ENCODE measurements around the gene GALNT10. TPM values are rescaled to one million over a fixed set of nuclear protein-coding genes. Genes with fewer than 3 reads are reported as not detected.

Gene GALNT10
- total and polyA plus RNA-seq, 2 of the 4 experiments (the other 2 are of a cell fraction), result 46.2 to 67.0 TPM

- ChIA-PET POLR2A (ENCODE audit: unreplicated experiment) (no interaction called here), CTCF (no interaction called here)
- in situ Hi-C loops (cut with MboI; ENCODE audit: low sequenced_read_pairs), result no loop called here
- no peak overlapping the region for H4K5ac ChIP-seq (ENCODE audit: low read depth, low read length)
- H3K4me2 ChIP-seq (ENCODE audit: low read depth, low read length), result no peak overlapping the region
- dilution Hi-C loops (cut with HindIII; ENCODE audit: low sequenced_read_pairs, unreplicated experiment), result no loop called here
- no peaks in the 10 kb centered on the region for H3K4me1 ChIP-seq (ENCODE audit: control insufficient read depth, insufficient read depth, low read length)
- no CpG with 5 or more reads among the region's 4 CpGs for WGBS, 2 experiments (ENCODE audit: extremely low coverage in 2 of 2, insufficient read length in 1 of 2)
- H2BK15ac ChIP-seq (ENCODE audit: low read depth, low read length), result no peak overlapping the region
- no peak overlapping the region for H2AK9ac ChIP-seq (replicated peaks; ENCODE audit: low read depth, low read length, poor library complexity)
- no peak overlapping the region for H3K56ac ChIP-seq (ENCODE audit: extremely low read depth, insufficient read depth, low read length)
- H2BK120ac ChIP-seq (ENCODE audit: low read depth, low read length), result no peak overlapping the region
- no peaks in the 10 kb centered on the region; the same call in 1 of the 2 replicates for H3K9me1 ChIP-seq (ENCODE audit: insufficient read depth, low read length)
- no peak overlapping the region for H3K4me3 ChIP-seq (ENCODE audit: insufficient read depth, low read depth, low read length)
- no peaks in the 10 kb centered on the region for H4K20me1 ChIP-seq (ENCODE audit: insufficient read depth, low read length)
- no peak overlapping the region for H3K27ac ChIP-seq (ENCODE audit: insufficient read depth, low read length)
- H2AFZ ChIP-seq (replicated peaks; ENCODE audit: low read length, poor library complexity), result no peak overlapping the region
- no peak overlapping the region for H4K91ac ChIP-seq (ENCODE audit: insufficient read depth, low read depth, low read length)
- intact Hi-C loops (cut with micrococcal nuclease), result no loop called here
- H3K9me3 ChIP-seq (ENCODE audit: control insufficient read depth, insufficient read depth, low read length), result no peaks in the 10 kb centered on the region
- no TSS peak for BruUV-seq (replicated peaks)
- H3K27me3 ChIP-seq (ENCODE audit: control insufficient read depth, insufficient read depth, low read length), result no peaks in the 10 kb centered on the region
- no peak overlapping the region for H3K9ac ChIP-seq (ENCODE audit: low read depth, low read length)
- peaks cover 13 to 14% of the 10 kb centered on the region in 2 experiments; a peak in 3 of 4 replicates for H3K79me1 ChIP-seq (ENCODE audit: low read depth in 1 of 2, low read length in 2 of 2)
- no peak overlapping the region for H4K8ac ChIP-seq (ENCODE audit: low read depth in 2 of 2, low read length in 2 of 2)
- H3K36me3 ChIP-seq (ENCODE audit: control insufficient read depth, insufficient read depth, low read length), result peaks cover 4% of the 10 kb centered on the region; the same call in 1 of the 2 replicates
- H3K18ac ChIP-seq (ENCODE audit: low read depth, low read length), result no peak overlapping the region
- H2BK5ac ChIP-seq (ENCODE audit: low read depth, low read length, poor library complexity, severe bottlenecking), result no peak overlapping the region
- no peak overlapping the region for H3K23ac ChIP-seq (ENCODE audit: low read depth, low read length)
- DNase-seq, result no peak
- no peak for TF ChIP-seq RCOR1 (IDR thresholded peaks at IDR 0.05; ENCODE audit: insufficient replicate concordance, low read length)
- TF ChIP-seq ELK1 (IDR thresholded peaks at IDR 0.05; ENCODE audit: borderline replicate concordance, low read depth, low read length), result no peak
- TF ChIP-seq SMC3 (IDR thresholded peaks at IDR 0.05; ENCODE audit: low read depth, low read length), result no peak
- TF ChIP-seq MAFK (IDR thresholded peaks at IDR 0.05; ENCODE audit: low read depth, low read length), result no peak
- TF ChIP-seq RAD21 (IDR thresholded peaks at IDR 0.05; ENCODE audit: low read length), result no peak
- no peak for TF ChIP-seq CEBPB (IDR thresholded peaks at IDR 0.05; ENCODE audit: low read depth, low read length)
- TF ChIP-seq CTCF (conservative IDR thresholded peaks at IDR 0.05; ENCODE audit: low read depth, low read length), result no peak
- no peak for TF ChIP-seq FOS (IDR thresholded peaks at IDR 0.05; ENCODE audit: low read depth, low read length)
- no peak for TF ChIP-seq POLR2A (IDR thresholded peaks at IDR 0.05; ENCODE audit: low read depth, low read length)
- no peak for TF ChIP-seq MXI1 (IDR thresholded peaks at IDR 0.05; ENCODE audit: borderline replicate concordance, low read depth, low read length)
- no peak for TF ChIP-seq CHD1 (IDR thresholded peaks at IDR 0.05; ENCODE audit: low read depth, low read length)
- TF ChIP-seq MAZ (IDR thresholded peaks at IDR 0.05; ENCODE audit: borderline replicate concordance, low read depth, low read length), result no peak
- no peak overlapping the region for H2BK20ac ChIP-seq (ENCODE audit: low read depth, low read length)
- H3K4ac ChIP-seq (ENCODE audit: low read depth, low read length), result no peak overlapping the region
- no peak overlapping the region for H2AK5ac ChIP-seq (ENCODE audit: low read depth, low read length)
- no peak for ATAC-seq (ENCODE audit: low read depth)
- no peak overlapping the region for H3K14ac ChIP-seq (replicated peaks; ENCODE audit: low read depth, low read length)
Observed at GRCh38 chr5:154342963-154343362, 152.4 kb downstream of the GALNT10 start.

Data from IMR-90 (cell line).